Measurements from ENCODE around the gene CILP.

GRCh38 chr15:65244638-65245037, 33.4 kb upstream of the CILP start:
- TF ChIP-seq CTCF (IDR thresholded peaks at IDR 0.05; ENCODE audit: insufficient read depth, low read length, poor library complexity, severe bottlenecking) = no peak
- TF ChIP-seq EZH2phosphoT487 (conservative IDR thresholded peaks at IDR 0.05; ENCODE audit: low read length) = no peak

All from SU-DHL-6 (cell line).